GM19452 (cell line): Measurements from ENCODE around the gene TMIGD2.

Source experiments
- ATAC-seq: cut with Tn5 transposase; IDR thresholded peaks from one replicate; pipeline ENCODE4 v1.9.1; 2021; ENCODE audit not compliant: unreplicated experiment

The TMIGD2 gene

DNA sequence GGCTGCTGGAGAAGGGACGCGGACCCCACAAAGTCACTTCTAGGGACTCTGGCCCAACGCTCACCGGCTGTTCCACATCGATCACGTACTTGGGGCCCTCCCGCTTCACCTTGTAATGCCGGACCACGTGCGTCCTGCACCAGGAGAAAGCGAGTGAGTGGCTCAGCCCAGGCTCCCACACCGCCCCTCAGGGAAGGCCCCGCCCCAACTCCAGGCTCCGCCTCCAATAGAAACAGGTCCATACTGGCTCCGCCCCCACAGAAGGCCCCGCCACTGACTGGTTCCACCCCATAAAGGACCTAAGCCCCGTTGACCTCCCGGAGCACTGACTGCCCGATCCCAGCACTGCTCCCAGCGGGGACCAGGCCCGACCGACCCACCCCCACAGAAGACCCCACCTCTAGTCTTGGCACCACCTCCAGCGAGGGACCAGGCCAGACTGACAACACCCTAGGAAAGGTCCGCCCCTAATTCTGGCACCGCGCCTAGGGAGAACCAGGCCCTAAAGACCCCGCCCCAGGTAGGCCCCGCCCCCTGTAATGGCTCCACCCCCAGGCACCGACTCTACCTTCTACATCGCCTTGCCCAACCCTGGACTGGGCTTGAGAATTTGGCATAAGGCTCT is 25.2 kb upstream of the TMIGD2 start:
- no peak for ATAC-seq

DNA sequence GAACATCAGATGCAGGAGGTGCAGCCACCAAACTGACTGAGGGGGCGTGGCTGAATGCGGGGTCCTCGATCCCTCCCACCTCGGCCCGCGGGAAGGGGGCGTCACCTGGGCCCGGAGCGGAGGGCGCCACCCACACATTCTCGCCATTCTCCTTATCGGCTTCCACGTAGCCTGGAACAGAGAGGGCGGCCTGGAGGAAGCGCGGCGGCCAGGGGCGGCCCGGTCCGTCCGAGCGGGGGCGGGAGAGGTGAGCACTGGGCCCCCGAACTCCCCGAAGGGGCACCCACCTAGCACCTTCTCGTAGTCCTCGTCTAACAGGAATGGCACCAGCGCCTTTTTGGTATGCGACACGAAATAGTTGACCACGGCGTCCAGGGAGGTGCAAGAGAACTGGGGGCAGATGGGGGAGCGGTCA is 24.7 kb upstream of the TMIGD2 start:
- ATAC-seq = no peak

DNA sequence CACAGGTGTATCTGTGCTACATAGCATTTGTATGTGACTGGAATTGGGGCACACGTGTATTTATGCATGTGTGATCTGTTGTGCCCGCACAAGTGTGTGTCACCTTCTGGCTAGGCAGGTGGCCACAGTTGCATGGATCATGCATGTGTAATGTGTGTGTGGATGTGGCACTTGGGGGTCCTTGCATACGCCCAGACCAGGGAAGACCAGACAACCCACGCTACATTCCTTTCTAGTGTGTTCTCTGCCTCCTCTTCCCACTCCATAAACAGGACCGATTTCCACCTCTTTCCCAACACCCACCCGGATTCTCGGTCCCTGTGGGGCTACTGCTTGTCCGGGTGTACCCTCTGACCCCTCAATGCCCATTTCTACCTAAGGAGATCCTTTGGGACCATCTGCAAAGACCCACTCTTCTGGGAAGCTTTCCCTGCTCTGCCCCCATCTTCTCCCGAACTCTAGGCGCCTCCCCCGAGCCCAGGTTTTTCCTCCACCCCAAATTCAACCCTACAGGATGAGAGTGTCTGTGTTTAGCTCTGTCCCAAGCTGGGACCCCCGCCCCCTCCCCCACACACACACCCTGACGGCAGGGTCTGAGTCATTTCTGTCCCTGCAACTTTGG is 24.1 kb upstream of the TMIGD2 start:
- no peak for ATAC-seq

DNA sequence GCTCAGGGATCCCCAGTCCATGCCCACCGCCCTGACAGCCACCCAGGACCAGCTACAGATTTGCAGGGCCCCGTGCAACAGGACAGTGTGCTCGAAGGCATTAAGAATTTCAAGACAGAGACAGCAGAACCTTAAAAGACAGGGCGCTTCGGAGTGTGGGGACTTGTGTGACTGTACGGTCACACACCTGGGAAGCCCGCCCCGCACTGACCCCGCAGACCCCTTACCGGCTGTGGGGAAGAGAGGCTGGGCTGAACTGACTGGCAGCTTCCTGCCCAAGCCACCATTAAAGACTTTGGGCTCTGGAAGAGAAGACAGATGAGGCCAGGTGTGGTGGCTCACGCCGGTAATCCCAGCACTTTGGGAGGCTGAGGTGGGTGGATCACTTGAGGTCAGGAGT is 22.0 kb upstream of the TMIGD2 start:
- no peak for ATAC-seq

DNA sequence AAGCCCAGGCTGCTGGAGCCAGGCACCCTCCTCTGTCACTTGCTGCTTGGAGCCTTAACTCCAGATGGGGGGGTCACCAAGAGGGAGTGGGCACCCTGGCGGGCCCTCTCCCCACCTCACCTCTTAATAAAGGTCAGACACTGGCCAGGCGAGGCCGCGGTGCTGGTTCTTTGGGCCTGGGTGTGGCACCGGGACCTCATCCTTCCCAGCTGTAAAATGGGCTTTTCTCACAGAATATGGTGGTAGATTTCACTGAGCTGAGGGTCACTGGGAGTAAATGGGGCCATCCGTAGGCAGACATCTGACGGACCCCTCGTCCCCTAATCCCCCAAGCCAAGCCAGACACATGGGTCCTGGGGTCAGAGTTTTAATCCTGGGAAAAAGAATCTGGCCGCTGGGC is 21.5 kb upstream of the TMIGD2 start:
- no peak for ATAC-seq

DNA sequence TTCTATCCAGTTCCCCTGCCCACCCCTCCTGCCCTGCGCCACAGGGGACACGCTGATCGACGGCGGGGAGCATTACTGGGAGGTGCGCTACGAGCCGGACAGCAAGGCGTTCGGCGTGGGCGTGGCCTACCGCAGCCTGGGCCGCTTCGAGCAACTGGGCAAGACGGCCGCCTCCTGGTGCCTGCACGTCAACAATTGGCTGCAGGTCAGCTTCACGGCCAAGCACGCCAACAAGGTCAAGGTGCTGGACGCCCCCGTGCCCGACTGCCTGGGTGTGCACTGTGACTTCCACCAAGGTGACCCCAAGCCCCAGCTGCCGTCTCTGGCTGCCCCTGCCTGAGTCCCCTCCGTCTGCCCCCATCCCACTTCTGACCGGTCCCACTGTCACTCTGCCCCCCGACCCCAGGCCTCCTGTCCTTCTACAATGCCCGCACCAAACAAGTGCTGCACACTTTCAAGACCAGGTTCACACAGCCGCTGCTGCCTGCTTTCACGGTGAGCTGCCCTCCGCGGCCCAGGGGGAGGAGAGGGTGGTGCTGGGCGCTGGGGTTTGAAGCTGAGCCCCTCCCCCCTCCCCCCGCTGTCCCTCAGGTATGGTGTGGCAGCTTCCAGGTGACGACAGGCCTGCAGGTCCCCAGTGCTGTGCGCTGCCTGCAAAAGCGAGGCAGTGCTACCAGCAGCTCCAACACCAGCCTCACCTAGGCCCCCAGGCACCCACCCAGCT is 20.9 kb upstream of the TMIGD2 start:
- no peak for ATAC-seq

DNA sequence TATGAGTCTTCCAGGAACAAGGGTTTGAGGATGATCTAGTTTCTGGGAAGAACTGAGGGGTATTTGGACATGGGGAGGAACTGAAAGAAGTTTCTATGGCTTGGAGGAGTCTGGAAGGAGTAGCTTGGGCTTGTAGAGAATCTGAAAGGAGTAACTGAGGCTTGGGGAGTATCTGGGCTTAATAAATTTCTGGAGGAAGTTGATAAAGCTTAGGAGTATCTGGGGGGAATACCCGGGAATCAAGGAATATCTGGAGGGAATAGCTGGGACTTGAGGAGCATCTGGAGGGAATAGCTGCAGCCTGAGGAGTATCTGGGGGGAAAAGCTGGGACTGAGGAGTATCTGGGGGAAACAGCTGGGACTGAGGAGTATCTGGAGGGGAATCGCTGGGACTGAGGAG is 18.2 kb upstream of the TMIGD2 start:
- ATAC-seq = no peak

DNA sequence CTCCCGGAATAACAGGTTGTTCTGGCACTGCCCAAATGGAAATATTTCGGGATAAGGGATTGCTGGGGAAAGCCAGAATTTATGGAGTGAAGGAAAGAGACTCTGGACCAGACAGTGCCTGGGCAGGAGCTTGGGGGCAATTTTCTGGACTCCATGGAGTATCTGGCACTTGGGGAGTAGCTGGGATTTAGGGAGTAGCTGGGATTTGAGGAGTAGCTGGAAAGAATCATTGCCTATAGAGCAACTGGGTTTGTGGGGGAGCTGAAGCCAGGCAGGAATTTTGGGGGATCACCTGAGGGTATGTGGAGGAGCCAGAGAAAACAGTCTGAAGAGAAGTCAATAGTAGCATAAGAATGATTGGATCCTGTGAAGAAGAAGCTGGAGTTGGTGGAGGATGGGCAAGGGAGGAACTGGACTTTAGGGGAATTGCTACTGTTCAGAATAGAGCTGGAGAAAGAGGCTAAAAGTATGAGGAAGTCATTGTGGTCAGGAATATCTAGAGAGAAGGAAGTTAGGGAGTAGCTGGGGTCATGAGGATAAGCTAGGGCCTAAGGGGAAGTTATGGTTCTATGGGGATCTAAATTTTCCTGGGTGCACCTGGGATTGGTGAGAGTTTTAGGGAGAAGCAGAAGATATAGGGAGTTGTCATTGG is 17.0 kb upstream of the TMIGD2 start:
- no peak for ATAC-seq

DNA sequence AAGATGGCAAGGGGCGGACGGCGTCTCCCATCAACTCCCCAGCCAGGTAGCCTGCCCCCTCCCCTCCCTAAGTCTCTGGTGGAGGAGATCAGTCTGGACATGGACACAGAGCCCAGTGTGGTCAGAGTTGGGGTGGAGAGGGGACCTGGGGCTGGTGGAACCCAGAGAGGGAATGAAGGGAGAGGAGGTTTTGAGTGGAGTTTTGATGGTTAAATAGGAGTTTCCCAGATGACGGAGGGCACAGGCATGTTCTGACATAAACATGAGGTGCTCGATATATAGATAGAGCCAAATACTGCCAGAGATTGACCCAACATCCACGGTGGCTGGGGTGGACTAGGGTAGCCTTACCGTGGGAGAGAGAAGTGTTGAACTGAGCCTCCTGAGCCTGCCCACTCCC is 16.3 kb upstream of the TMIGD2 start:
- ATAC-seq = no peak

DNA sequence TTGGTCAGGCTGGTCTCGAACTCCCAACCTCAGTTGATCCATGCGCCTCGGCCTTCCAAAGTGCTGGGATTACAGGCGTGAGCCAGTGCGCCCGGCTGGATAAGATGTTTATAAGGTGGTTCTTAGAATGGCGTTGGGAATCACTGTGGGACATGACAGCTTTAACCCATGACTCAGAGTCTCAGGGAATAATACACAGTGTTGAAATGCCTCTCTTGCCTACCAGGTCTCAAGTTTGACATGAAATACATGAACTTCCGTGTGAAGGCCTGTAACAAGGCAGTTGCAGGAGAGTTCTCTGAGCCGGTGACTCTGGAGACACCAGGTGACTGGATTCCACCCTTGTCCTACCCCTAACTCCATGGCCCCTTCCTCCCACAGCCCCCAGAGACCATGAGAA is 14.8 kb upstream of the TMIGD2 start:
- no peak for ATAC-seq

DNA sequence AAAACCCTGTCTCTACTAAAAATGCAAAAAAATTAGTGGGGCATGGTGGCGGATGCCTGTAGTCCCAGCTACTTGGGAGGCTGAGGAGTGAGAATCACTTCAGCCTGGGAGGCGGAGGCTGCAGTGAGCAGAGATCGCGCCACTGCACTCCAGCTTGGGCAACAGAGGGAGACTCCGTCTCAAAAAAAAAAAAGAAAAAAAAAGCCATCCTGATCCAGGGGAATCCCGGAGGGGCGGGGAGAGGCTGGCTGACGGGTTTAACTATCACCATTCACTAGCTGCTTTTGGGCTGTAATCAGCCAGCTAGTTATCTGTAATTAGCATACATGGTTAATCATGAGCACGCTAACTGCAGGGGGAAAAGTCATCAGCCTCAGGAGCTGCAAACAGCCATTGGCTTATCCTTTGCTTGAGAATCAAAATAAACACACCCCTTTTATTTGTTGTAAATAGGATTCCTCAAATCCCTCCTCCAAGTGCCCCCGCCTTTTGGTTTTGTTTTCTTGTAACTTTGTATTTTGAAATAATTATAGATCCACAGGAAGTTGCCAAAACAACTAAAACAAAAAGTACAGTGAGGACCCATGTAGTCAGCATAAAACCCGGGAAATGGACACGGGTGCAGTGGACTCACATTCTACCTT is 11.8 kb upstream of the TMIGD2 start:
- ATAC-seq = no peak

DNA sequence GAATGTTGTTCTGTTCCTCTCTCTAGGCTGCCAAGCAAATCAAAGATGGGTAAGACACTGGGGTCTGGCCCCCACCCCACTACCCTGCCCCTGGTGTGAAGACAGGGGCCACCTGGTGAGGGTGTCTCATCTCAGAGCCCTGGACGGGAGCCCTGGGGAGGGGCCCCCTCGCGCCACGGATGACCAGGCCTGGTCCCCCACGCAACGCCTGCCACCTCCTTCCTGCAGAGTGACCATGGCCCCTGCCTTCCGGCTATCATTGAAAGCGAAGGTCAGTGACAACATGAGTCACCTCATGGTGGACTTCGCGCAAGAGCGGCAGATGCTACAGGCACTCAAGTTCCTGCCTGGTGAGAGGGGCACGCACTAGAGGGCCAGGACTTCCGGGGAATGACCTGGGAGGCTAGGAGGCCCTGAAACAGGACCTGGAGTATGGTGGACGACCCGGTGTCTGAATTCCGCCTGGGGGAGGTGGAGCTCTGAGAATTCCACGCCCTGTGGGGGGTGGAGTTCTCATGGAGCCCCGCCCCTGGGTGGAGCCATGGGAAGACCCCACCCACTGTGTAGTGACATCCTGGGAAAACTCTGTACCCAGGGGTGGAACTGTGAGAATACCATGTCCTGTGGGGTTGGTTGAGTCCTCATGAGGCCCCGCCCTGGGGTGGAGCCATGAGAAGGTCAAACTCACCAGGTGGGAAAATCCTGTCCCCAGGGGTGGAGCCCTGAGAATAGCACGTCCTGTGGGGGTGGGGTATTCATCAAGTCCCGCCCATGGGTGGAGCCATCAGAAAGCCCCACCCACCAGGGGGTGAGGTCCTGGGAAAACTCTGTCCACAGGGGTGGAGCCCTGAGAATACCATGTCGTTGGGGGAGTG is 8.3 kb upstream of the TMIGD2 start:
- ATAC-seq = no peak

DNA sequence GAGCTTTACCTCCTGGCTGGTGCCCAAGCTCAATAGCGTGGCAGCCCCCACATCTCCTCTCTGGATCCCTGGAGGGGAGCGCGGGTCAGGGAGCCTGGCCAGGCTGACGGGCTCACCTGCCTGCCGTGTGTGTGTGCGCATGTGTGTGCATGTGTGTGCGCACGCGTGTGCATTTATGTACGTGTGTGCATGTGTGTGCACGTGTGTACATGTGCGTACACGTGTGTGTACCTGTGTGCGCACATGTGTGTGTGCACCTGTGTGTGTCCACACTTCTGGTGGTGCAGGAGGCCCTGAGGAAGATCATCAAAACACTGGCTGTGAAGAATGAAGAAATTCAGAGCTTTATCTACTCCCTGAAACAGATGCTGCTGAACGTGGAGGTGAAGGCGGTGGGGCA is 3.5 kb upstream of the TMIGD2 start:
- ATAC-seq = no peak

DNA sequence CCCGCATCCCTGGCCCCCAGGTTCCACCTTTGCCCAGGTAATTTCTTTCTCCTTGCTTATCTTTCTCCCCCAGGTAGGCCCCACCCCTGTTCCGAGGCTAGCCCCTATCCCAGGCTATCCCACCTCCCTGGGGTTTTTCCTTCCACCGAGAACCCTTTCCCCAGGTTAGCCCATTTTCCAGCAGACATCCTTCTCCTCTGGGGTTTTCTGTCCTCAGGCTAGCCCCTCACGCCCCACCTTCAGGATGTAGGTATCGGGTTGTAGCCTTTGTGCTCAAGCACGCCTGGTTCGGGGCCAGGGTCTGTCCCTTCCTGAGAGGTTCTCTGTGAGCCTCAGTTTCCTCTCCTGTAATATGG is 3.0 kb upstream of the TMIGD2 start:
- ATAC-seq = no peak

DNA sequence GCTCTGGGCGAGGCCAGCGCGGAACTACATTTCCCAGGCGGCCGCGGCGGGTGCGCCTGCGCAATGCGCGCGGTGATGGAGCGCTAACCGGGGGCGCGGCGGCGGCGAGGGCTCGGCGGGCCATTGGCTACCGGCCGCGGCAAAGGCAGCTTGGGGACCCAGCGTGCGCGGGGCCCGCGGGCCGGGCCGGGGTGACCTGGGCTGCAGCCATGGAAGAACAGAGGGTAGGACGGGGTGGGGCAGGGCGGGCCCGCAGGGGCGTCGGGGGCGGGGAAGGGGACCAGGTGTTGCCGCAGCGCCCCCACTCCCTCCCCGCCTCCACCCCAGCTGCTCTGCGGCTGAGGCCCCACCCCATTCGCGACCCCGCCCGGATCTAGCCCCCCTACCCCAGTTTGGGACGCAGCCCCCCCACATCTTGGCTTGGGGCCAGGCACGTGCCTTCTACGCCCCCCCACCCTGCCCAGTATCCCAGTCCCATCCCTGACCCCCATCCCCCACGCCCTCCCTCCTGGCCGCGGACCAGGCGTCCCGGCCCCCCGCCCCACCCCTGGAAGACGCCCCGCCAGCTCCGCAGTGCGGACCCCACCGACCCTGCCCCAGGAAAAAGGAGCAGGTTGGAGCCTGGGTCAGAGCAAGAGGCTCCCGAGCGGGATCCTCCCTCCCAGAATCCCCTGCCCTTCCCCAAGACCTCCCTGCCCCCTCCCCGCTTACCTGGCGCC is 2.5 kb upstream of the TMIGD2 start, which contains the start of gene FSD1:
FSD1 (plus strand) TSS at position 61 of the 719 bp plus-strand sequence; CDS start at position 210, 149 bp downstream.
- ATAC-seq = no peak

DNA sequence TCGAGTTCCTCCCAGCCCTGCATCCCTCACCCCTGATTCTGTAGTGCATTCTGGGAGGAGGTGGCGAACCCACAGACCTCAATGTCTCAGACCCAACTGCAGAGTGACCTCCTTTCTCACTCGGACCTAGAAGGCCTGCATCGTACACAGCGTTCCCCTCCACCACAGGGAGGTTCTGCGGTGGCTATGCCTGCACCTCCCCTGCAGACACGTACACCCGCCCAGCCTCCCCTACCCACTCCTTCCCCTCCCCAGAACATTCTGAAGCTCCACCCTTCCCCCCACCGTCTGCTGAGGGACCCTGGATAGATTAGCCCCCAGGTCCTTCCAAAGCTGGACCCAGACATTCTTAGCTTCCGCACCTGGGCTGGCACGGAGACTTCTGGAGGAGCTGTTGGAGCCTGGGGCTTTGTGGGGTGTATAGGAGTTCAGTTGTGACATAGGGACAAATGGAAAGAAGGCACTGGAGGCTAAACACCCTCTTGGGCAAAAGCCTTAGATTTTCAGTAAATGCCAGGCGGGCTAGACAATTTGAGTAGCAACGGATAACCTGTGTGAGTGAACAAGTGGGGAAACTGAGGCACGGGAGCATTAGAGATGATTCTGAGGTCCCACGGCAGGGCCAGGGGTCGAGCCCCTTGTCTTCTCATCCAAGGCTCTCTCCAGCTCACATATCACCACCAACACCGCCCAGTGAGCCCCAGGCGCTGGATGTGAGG is 1.8 kb upstream of the TMIGD2 start:
- no peak for ATAC-seq

DNA sequence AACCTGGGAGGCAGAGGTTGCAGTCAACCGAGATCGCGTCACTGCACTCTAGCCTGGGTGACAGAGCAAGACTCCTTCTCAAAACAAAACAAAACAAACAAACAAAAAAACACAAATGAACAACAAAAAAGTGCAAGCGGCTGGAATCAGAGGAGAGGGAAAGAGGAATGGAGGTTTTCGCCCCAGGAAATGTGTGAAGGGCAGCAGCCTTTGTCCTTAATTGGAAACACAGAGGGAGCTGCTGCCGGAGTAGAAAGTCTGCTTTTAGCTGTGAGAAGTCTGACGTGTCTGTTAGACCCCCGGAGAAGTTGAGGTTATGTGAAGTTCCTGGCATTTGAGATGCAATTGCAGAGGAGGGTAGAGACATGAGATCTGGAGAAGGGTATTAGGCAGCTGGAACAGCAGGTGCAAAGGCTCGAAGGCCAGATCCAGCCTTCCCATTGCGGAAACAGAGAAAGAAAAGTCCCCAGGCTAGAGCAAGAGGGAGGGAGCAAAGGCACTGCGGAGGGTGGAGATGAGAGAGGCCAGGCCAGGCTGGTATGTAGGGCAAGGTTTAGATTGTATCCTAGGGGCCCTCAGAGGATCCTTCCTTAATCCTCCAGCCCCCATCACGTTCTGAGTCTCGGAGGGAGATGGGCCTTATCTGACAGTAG is 473 bp downstream of the TMIGD2 start:
- no peak for ATAC-seq

DNA sequence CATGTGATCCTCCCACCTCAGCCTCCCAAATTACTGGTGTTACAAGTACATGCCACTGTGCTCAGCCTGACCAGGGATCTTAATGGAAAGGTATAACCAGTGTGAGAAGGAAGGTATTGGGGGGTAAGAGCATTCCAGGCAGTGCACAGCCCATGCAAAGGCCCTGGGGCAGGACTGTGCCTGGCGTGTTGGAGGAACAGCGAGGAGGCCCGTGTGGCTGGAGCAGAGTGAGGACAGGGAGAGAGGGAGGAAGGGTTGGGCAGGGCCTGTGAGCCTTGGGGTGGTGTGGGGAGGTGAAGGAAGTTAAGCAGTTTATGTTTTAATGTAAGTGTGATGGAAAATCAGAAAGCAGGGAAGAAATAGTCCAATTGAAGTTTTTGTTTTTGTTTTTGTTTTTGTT is 1.6 kb downstream of the TMIGD2 start:
- no peak for ATAC-seq
